Measurements from ENCODE around the gene MICAL1.

MICAL1 gene

GRCh38 chr6:109436041-109436440 is 19.5 kb downstream of the MICAL1 start:
- DNase-seq (ENCODE audit: low read depth in 2 of 2, low spot score in 1 of 2): no peak

- DNase-seq (ENCODE audit: low read depth in 2 of 2, low spot score in 1 of 2): no peak
These were observed 21.1 kb downstream of the MICAL1 start for GRCh38 chr6:109434456-109434855.

GRCh38 chr6:109429496-109429895 is 26.1 kb downstream of the MICAL1 start:
- DNase-seq (ENCODE audit: low read depth in 2 of 2, low spot score in 1 of 2): no peak

GRCh38 chr6:109428889-109429477 is 26.6 kb downstream of the MICAL1 start:
- no peak for DNase-seq (ENCODE audit: low read depth in 2 of 2, low spot score in 1 of 2)

GRCh38 chr6:109424946-109425345 is 30.6 kb downstream of the MICAL1 start:
- no peak for DNase-seq (ENCODE audit: low read depth in 2 of 2, low spot score in 1 of 2)

- DNase-seq (ENCODE audit: low read depth in 2 of 2, low spot score in 1 of 2): no peak
These were observed 34.4 kb downstream of the MICAL1 start for GRCh38 chr6:109421184-109421583.

GRCh38 chr6:109420751-109421150 is 34.8 kb downstream of the MICAL1 start:
- DNase-seq (ENCODE audit: low read depth in 2 of 2, low spot score in 1 of 2): no peak

GRCh38 chr6:109417646-109418045 is 37.9 kb downstream of the MICAL1 start:
- DNase-seq (ENCODE audit: low read depth in 2 of 2, low spot score in 1 of 2): no peak

- no peak for DNase-seq (ENCODE audit: low read depth in 2 of 2, low spot score in 1 of 2)
These were observed 44.5 kb downstream of the MICAL1 start for GRCh38 chr6:109411034-109411433.

- no peak for DNase-seq (ENCODE audit: low read depth in 2 of 2, low spot score in 1 of 2)
These were observed 49.4 kb downstream of the MICAL1 start for GRCh38 chr6:109406196-109406595.

GRCh38 chr6:109397020-109397419 is 58.6 kb downstream of the MICAL1 start:
- DNase-seq (ENCODE audit: low read depth in 2 of 2, low spot score in 1 of 2): no peak

GRCh38 chr6:109396046-109396718 is 59.4 kb downstream of the MICAL1 start:
- DNase-seq (ENCODE audit: low read depth in 2 of 2, low spot score in 1 of 2): no peak

Measured in stimulated activated CD8-positive, alpha-beta memory T cell treated with anti-CD3 and anti-CD28 coated beads, Interleukin-4, amount 100 ng/mL, for 1 hour (primary cell).